ENCODE measurements around the gene STRIP1.

STRIP1 gene

GRCh38 chr1:110055493-110056284, 21.3 kb downstream of the STRIP1 start:
- TF ChIP-seq, protein P1, sequence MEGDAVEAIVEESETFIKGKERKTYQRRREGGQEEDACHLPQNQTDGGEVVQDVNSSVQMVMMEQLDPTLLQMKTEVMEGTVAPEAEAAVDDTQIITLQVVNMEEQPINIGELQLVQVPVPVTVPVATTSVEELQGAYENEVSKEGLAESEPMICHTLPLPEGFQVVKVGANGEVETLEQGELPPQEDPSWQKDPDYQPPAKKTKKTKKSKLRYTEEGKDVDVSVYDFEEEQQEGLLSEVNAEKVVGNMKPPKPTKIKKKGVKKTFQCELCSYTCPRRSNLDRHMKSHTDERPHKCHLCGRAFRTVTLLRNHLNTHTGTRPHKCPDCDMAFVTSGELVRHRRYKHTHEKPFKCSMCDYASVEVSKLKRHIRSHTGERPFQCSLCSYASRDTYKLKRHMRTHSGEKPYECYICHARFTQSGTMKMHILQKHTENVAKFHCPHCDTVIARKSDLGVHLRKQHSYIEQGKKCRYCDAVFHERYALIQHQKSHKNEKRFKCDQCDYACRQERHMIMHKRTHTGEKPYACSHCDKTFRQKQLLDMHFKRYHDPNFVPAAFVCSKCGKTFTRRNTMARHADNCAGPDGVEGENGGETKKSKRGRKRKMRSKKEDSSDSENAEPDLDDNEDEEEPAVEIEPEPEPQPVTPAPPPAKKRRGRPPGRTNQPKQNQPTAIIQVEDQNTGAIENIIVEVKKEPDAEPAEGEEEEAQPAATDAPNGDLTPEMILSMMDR (IDR thresholded peaks at IDR 0.05; ENCODE audit: extremely low read depth, insufficient read depth, missing control alignments), result no peak
- DNase-seq (ENCODE audit: low spot score), result no peak
- in situ Hi-C loops (cut with MboI; ENCODE audit: low pct_unique_long_range_greater_than_20kb, low sequenced_read_pairs, unreplicated experiment), result no loop called here

GRCh38 chr1:110056285-110056683, 21.9 kb downstream of the STRIP1 start:
- in situ Hi-C loops (cut with MboI; ENCODE audit: low pct_unique_long_range_greater_than_20kb, low sequenced_read_pairs, unreplicated experiment), result no loop called here
- TF ChIP-seq, protein P1 (IDR thresholded peaks at IDR 0.05; ENCODE audit: extremely low read depth, insufficient read depth, missing control alignments), result no peak
- no peak for DNase-seq (ENCODE audit: low spot score)

GRCh38 chr1:110056776-110057175, 22.4 kb downstream of the STRIP1 start:
- in situ Hi-C loops (cut with MboI; ENCODE audit: low pct_unique_long_range_greater_than_20kb, low sequenced_read_pairs, unreplicated experiment), result no loop called here
- no peak for DNase-seq (ENCODE audit: low spot score)
- TF ChIP-seq, protein P1 (IDR thresholded peaks at IDR 0.05; ENCODE audit: extremely low read depth, insufficient read depth, missing control alignments), result no peak

- TF ChIP-seq, protein P1 (IDR thresholded peaks at IDR 0.05; ENCODE audit: extremely low read depth, insufficient read depth, missing control alignments), result no peak
- in situ Hi-C loops (cut with MboI; ENCODE audit: low pct_unique_long_range_greater_than_20kb, low sequenced_read_pairs, unreplicated experiment), result no loop called here
- no peak for DNase-seq (ENCODE audit: low spot score)
Observed at GRCh38 chr1:110057963-110058518, 23.6 kb downstream of the STRIP1 start.

DNA sequence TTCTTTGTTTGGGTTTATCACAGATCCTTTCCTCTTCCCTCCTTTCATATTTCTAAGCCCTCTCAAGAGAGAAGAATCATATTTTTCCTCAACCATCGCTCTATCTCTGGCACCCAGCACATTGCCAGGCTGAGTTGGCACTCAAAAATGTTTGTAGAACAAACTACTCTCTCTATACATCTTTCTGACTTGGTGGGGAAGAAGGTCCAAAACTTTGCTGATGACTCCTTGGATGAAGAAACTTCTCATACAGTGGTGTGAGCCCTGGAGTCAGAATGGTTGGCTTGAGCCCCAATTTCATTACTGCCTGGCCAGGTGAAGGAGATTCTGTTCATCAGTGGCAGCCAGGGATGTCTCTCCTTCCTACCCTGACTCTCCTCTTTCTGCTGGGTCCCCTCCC, 24.2 kb downstream of the STRIP1 start:
- in situ Hi-C loops (cut with MboI; ENCODE audit: low pct_unique_long_range_greater_than_20kb, low sequenced_read_pairs, unreplicated experiment), result no loop called here
- DNase-seq (ENCODE audit: low spot score), result no peak
- TF ChIP-seq, protein P1 (IDR thresholded peaks at IDR 0.05; ENCODE audit: extremely low read depth, insufficient read depth, missing control alignments), result no peak

DNA sequence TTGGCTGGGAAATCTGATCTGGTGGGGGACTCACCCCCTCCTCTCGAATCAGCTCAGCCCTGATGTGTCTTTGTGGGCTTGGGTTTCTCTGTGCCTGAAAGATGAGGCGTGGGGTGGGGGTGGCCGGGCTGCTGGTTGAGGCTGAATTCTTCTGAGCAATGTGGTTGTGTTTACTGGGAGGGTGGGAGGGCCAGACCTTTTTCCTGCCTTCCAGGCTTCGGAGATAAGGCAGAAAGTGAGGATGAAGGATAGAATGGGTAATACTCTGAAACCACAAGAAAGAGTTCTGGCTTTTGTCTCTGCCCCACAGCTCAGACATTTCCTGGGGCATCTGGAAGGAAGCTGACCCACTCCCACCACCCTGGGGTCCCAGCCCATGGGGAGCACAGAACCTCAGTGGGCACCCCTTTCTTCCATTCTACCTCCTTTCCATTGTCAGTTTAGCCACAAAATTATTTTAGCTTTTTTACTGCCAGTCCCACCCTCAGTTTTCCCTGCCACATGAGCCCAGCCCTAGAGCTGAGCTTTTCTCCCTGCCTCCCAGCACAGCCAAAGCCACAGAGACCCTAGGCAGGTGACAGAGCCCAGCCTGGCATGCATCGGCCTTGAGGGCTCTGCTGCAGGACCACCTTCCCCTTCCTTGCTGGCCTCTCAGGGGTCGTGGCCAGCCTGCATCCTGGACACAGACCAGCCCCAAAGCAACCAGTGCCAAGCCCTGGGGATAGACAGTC, 24.9 kb downstream of the STRIP1 start:
- TF ChIP-seq, protein P1 (IDR thresholded peaks at IDR 0.05; ENCODE audit: extremely low read depth, insufficient read depth, missing control alignments), result no peak
- no peak for DNase-seq (ENCODE audit: low spot score)
- in situ Hi-C loops (cut with MboI; ENCODE audit: low pct_unique_long_range_greater_than_20kb, low sequenced_read_pairs, unreplicated experiment), result no loop called here

Measured in GM13977 (cell line).